ENCODE results near the gene CRACDL.

The CRACDL gene

DNA sequence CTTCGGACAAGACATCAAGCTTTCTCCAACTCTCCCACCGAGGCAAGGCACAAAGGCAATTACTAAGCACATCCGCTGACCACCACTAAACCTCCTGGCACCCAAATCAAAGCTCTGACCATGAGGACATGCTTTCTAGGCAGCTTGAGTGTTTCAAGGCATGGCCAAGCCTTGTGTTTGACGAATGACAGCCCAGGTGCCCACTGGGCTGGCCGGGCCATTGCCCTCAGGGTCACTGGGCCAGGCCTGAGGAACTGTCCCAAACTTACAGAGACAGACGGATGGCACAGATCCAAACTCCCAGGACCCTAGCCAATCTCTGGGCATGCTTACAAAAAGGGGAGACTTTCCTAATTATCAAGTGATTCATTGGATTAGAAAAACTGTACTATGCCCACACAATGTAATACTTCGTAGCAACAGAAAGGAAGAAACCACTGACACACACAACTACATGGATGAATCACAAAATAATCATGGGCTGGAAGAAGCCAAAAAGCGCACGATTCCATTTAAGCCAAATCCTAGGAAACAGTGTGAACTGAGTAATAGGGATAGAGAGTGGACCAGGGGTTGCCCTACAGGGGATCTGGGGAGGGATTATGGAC is 20.2 kb downstream of the CRACDL start:
- TF ChIP-seq ZFX (IDR thresholded peaks at IDR 0.05; ENCODE audit: borderline replicate concordance), result no peak
- no peak overlapping the region for H3K27ac ChIP-seq

DNA sequence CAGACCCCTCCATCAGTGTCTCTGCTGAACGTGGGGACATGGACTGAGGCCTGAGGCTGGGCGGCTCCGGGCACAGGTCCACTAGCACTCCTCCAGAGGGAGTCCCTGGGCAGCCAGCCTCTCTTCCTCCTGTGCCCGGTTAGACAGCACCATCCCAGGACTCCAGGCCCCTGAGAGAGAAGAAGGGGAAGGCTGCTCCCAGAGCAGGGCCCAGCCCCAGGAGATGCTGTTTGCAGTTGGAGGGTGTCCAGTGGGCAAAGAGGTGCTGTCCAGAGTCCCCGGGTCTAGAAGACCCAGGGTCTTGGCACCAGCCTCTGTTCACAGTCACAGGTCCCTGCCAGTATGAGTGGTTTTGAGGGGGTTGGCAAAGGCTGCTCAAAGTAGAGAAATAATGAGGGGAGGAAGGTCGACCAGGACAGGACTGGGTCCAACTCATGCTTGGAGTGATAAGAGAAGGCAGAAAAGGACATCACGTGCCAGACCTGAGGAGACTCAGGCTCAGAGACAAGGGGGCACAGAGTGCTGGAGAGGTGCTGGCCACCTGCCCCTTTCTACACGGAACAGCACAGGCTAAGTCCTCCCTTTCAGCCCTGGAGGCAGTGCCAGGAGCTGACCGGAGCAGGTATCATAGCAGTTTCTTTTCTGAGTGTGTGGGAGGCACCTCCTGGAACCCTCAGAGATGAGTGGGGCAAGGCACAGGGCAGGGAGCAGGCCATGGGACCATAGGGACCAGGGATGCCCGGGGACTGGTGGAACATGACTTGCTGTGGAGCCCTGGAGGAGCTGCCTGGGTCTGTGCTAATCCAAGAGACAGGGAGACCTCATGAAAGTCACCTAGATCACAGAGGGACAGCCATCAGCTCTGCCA is 21.1 kb downstream of the CRACDL start:
- no peak for TF ChIP-seq ZFX (IDR thresholded peaks at IDR 0.05; ENCODE audit: borderline replicate concordance)
- TF ChIP-seq, protein P1, sequence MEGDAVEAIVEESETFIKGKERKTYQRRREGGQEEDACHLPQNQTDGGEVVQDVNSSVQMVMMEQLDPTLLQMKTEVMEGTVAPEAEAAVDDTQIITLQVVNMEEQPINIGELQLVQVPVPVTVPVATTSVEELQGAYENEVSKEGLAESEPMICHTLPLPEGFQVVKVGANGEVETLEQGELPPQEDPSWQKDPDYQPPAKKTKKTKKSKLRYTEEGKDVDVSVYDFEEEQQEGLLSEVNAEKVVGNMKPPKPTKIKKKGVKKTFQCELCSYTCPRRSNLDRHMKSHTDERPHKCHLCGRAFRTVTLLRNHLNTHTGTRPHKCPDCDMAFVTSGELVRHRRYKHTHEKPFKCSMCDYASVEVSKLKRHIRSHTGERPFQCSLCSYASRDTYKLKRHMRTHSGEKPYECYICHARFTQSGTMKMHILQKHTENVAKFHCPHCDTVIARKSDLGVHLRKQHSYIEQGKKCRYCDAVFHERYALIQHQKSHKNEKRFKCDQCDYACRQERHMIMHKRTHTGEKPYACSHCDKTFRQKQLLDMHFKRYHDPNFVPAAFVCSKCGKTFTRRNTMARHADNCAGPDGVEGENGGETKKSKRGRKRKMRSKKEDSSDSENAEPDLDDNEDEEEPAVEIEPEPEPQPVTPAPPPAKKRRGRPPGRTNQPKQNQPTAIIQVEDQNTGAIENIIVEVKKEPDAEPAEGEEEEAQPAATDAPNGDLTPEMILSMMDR (IDR thresholded peaks at IDR 0.05), result no peak
- no peak overlapping the region for H3K27ac ChIP-seq

DNA sequence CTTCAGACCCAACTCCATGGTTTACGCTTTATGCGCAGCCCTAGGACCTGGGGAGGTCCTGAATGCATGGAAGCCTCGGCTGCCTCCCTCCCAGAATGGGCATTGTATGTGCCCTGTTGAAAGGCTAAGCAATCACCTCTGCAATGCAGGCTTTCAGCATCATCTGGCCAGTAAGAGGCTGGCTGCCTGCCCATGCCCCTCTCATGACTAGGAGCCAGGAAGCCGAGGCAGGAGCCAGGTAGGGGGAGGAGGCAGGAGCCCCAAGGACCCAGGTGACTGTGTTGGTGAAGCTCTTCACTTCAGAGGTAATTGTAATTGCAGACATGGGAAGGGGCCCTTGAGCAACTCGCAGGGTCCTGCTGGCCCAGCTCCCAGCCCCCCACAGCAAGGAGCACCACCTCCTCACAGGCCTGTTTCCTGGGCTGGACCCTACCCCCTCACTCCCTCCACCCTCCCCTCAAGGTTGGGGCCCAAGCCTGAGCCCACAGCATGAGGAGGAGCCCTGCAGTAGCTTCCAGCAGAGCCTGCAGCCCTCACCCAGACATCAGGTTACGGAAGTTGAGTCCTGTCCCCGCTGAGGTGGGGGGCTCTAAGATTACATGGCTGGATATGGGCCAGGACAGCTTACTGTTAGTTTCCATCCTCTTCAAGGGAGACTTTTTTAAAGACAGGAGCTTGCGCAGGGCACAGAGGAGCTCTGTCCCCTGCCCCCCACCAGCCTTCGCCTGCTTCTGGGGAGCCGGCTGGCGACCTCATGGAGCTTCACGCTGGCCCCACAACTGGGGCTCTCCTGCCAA is 21.9 kb downstream of the CRACDL start:
- TF ChIP-seq, protein P1 (IDR thresholded peaks at IDR 0.05), result no peak
- TF ChIP-seq ZFX (IDR thresholded peaks at IDR 0.05; ENCODE audit: borderline replicate concordance), result no peak
- no peak overlapping the region for H3K27ac ChIP-seq

DNA sequence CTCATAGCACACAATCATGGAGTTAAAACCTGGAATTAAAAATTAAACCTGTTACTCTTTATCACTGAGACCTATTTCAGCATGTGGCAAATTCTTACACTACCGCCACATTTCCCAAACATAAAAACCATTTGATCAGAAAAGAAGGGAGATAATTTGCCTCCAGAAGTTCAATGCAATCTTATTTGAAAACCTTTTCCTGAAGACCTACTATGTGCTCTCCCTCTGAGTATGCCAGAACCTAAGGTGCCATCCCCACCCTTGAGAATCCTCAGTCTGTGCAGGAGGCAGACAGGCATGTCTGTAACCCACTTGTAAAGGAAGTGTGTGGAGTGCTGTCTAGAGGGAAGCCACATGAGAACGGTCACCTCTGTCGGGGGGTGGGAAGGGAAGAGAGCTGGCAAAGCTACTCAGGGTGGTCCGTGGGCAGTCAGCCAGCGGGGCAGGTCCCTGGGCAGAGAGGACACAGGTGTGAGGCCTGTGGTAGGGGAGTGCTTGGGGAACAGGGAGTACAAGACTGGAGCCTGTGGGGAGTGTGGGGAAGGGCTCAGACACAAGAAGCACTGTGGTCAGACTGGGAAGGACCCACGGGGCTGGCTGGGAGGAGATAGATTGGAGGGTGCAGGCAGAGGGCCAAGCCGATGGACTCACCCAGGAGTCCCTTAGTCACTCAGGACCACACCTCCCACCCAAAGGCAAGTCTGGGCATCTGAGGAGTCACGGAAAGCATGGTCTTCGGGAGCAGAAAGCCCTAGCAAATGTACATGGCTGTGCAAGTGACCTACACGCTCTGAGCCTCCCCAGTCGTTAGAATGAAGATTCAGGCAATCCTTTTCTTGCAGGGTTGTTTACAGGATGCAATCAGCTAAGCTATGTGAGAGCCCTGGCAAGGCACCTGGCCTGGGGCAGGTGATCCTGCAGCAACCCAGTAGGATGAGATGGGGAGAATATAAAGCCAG is 22.8 kb downstream of the CRACDL start:
- no peak for TF ChIP-seq ZFX (IDR thresholded peaks at IDR 0.05; ENCODE audit: borderline replicate concordance)
- TF ChIP-seq, protein P1 (IDR thresholded peaks at IDR 0.05), result no peak
- H3K27ac ChIP-seq, result no peak overlapping the region

DNA sequence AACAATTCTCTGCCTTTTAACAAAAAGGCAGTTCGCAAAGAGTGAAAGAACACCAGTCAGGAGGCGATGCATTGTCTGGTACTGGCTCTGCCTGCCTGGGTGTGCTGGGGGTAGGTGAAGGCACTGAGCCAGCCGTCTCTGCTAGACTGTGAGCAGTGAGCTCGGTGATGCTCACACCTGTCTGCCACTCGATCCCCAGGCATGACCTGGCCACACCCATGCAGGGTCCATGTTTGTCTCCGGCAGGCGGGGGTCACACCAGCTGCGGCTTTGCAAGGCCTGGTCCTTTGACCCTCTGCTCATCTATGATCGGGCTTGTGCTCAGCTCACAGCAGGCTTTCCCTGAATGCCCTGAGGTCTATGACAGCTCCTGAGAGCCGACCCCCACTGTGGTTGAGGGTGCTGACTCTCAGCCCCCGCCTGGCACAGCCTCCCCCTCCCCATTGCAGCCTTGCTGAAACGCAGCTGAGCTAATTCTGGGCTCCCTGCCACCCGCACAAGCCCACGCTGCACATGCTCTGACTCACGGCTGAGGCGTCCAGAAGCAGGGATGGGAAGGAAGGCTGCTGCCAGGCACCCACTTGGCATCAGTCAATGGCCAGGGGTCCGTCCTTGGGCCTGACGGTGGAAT is 23.7 kb downstream of the CRACDL start:
- no peak for TF ChIP-seq ZFX (IDR thresholded peaks at IDR 0.05; ENCODE audit: borderline replicate concordance)
- TF ChIP-seq, protein P1 (IDR thresholded peaks at IDR 0.05), result no peak
- H3K27ac ChIP-seq, result no peak overlapping the region

DNA sequence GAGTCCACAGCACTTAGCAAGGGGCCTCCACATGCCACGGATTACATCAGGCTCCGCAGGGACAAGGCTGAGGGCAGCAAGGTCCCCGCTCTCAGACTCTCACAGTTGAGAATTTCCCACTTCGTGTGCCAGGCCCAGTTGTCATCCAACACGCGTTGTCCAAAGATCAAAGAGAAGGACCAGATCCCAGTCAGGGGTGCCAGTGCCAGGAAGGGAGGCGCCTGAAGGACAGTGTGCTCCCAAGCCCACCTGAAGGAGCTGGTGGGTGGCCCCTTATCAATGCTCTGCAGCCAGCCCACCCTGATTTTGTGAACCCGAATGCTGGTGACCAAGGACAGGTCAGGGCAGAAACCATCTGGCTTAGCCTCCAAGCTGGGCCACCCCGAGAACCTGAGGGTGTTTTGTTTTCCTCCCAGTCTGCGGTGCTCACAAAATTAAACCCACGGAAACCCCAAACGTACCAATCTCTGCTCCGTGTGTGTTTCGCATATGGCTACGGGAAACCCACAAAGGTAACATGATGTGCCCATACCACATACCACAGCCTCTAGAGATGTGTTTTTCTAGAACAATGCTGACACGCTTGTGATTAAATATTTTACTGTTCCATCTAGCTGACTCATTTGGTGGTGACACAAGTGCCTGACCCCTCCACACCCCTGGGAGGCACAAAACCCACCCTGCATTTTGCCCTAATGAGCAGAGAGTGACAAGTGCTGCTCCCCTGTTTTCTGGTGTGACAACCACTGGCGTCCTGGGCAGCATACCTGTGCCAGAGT is 24.5 kb downstream of the CRACDL start:
- no peak overlapping the region for H3K27ac ChIP-seq
- TF ChIP-seq, protein P1 (IDR thresholded peaks at IDR 0.05), result no peak
- no peak for TF ChIP-seq ZFX (IDR thresholded peaks at IDR 0.05; ENCODE audit: borderline replicate concordance)
